Ovary (tissue), 3 donors: Measurements from ENCODE around the gene ERMAP.

ENCODE experiments used
- CTCF ChIP-seq, 3 donors: fragments of 450-650 bp in 2 of 3; fragments of 200-600 bp in 1 of 3; IDR thresholded peaks; one replicate each; pipeline versions ENCODE4 v1.5.1 to v1.8.0; 2016 to 2022; ENCODE audit warnings: antibody characterized with exemption in 3 of 3, mild to moderate bottlenecking in 1 of 3
- EP300 ChIP-seq: sonication (generic); formaldehyde crosslinking; IDR thresholded peaks from one replicate; pipeline ENCODE4 v1.6.1; 2017; ENCODE audit warnings: antibody characterized with exemption
- POLR2A ChIP-seq: fragments of 450-650 bp; IDR thresholded peaks from one replicate; pipeline ENCODE4 v1.6.1; 2017; ENCODE audit warnings: antibody characterized with exemption, mild to moderate bottlenecking, moderate library complexity
- donor health status: DM: no; HTN: no; CAD: no.

DNA sequence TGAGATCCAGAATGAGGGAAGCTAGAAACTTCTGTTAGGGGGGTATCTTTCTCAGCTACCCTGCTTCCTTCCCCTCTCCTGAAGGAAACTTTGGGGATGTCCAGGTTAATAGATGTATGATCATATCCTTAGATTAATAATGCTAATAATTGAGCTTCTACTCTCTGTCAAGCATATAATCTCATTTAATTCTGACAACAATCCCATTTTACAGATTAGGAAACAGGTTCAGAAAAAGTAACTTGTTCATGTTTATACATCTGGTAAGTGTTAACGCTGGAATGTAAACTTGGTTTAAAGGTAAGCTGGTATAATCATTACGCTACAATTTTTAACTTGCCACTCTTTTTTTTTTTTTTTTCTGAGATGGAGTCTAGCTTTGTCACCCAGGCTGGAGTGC, 33.8 kb upstream of the ERMAP start:
- TF ChIP-seq CTCF (IDR thresholded peaks at IDR 0.05) (no peak), POLR2A (no peak), EP300 (no peak)
